Fibroblast of peridontal ligament (primary cell): ENCODE data around the gene KRTAP12-3.
"Not testable (repeated sequence)": the region's sequence is repeated elsewhere in the genome, so short reads cannot be mapped to it uniquely, and the experiment has no call there.

ENCODE experiments used
- DNase-seq: peaks from one replicate; pipeline ENCODE4 v3.0.0-alpha.2; 2010; ENCODE audit errors: extremely low read depth

KRTAP12-3 gene

GRCh38 chr21:44684077-44684476 is 26.3 kb downstream of the KRTAP12-3 start:
- no peak for DNase-seq

DNA sequence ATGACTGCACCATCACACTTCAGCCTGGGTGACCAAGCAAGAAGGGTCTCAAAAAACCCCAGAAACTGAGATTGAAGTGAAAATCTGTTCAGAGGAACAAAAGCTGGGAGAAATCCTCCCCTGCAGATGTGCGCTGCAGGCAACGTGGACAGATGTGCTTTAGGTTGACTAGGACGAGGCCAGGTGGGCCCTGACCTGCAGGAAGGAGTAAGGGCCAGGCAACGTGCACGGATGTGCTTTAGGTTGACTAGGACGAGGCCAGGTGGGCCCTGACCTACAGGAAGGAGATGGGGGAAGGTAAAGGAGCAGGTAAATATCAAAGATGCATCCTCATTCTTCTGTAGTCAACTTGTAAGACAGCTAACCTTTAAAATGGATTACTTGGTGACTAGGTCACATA is 26.8 kb downstream of the KRTAP12-3 start:
- DNase-seq: no peak

GRCh38 chr21:44685050-44685449 is 27.3 kb downstream of the KRTAP12-3 start:
- DNase-seq: not testable (repeated sequence)

GRCh38 chr21:44686000-44686781 is 28.5 kb downstream of the KRTAP12-3 start:
- no peak for DNase-seq

DNA sequence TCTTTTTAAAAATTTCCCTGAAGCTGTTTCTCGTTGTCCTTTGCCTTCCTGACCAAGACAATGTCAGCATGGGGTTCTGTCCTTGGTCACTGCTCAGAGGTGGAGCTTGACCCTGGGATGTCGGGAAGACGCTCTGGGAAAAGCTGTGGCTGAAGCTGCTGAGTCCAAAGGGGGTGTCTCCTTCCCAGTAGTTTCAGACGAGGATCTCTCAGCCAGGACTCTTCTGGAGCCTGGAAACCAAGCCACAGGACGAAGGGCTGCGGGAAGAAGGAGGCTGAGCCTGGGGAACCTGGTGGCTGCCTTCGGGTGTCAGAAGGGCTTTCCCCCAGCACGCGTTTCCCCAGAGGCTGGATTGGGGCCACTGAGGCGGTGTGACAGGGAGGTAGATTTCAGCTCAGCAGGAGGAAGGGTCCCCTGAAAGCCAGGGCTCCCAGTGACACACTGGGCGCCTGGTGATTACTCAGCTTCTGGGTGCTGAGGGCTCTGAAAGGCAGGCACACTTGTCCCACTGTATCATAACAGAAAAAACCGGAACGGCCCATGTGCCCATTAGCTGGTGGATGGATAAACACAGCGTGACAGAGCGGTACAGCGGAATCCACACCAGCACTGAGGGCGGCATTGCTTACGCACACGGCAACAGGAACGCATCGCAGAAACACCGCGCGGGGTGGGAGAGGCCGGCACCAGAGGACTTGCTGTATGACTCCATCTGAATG is 29.3 kb downstream of the KRTAP12-3 start:
- DNase-seq: no peak

DNA sequence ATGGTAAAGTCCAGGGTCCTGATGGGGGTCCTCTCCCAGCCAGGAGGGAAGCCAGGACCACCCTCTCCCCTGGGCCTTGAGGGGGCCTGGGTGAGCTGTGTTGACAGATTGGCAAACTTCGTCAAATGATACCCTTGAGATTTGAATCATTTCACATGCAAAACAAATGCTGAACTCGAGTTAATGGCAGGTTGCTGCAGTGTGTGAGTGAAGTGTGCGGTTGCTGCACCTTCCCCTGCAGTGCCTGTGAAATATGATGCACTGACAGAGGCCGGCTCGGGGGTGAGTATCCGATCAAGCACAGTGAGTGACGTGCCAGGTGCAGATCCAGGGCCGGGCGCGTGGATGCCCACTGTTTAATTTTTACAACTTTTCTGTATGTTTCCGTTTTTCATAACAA is 29.9 kb downstream of the KRTAP12-3 start:
- DNase-seq: no peak

GRCh38 chr21:44689740-44690139 is 32.0 kb downstream of the KRTAP12-3 start:
- not testable (repeated sequence) for DNase-seq

- no peak for DNase-seq
These were observed 34.0 kb downstream of the KRTAP12-3 start for GRCh38 chr21:44691686-44692085.

- no peak for DNase-seq
These were observed 35.2 kb downstream of the KRTAP12-3 start for GRCh38 chr21:44692798-44693512.

DNA sequence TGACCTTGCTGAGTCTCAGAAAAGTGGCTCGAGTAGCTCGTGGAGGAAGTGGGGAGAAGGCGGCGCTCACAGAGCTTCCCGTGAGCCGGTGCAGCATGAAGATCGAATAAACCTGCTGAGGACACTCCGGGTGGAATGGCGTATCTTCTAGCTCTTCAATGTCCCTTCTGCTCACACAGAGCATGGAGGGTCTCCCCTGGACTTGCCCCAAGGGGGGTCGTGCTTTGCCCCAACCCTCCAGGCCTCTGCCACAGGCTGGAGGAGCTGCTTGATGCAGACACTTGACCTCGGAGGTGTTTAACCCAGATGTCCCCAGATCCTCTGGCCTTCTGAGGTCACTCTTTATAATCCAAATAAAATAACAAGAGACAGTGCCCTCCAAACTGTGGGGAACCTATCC is 37.0 kb downstream of the KRTAP12-3 start:
- DNase-seq: no peak

GRCh38 chr21:44695184-44695583 is 37.5 kb downstream of the KRTAP12-3 start:
- DNase-seq: no peak

DNA sequence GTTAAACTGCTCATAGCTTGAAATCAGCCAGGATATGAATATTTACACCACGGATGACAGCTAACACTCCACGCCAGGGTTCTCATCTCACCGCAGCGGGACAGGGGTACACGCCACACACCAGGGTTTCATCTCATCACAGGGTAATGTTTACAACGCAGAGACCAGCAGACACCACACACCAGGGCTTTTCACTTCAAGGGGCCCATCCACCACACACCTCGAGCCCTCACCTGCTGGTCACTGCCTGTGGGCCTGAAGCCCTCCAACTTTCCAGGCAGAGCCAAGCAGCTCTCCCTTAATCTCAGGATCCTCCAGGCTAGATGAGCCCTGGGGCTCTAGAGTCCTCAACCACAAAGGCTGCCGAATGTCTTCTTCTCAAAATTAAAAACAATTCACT is 37.9 kb downstream of the KRTAP12-3 start:
- DNase-seq: no peak

- no peak for DNase-seq
These were observed 38.8 kb downstream of the KRTAP12-3 start for GRCh38 chr21:44696572-44696971.

DNA sequence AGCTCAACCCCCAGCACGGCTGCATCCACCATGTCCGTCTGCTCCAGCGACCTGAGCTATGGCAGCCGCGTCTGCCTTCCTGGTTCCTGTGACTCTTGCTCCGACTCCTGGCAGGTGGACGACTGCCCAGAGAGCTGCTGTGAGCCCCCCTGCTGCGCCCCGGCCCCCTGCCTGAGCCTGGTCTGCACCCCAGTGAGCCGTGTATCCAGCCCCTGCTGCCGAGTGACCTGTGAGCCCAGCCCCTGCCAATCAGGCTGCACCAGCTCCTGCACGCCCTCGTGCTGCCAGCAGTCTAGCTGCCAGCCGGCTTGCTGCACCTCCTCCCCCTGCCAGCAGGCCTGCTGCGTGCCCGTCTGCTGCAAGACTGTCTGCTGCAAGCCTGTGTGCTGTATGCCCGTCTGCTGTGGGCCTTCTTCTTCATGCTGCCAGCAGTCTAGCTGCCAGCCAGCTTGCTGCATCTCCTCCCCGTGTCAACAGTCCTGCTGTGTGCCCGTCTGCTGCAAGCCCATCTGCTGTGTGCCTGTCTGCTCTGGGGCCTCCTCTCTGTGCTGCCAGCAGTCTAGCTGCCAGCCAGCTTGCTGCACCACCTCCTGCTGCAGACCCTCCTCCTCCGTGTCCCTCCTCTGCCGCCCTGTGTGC is 39.6 kb downstream of the KRTAP12-3 start, which contains the start of gene KRTAP10-12:
TSS of gene KRTAP10-12 (plus strand) at position 1 of the 639 bp plus-strand sequence. CDS start at position 31, 30 bp downstream.
- not testable (repeated sequence) for DNase-seq

GRCh38 chr21:44697811-44698734 is 40.3 kb downstream of the KRTAP12-3 start:
- DNase-seq: no peak

GRCh38 chr21:44699502-44700001 is 41.8 kb downstream of the KRTAP12-3 start:
- no peak for DNase-seq

GRCh38 chr21:44700101-44701022 is 42.6 kb downstream of the KRTAP12-3 start:
- DNase-seq: no peak

DNA sequence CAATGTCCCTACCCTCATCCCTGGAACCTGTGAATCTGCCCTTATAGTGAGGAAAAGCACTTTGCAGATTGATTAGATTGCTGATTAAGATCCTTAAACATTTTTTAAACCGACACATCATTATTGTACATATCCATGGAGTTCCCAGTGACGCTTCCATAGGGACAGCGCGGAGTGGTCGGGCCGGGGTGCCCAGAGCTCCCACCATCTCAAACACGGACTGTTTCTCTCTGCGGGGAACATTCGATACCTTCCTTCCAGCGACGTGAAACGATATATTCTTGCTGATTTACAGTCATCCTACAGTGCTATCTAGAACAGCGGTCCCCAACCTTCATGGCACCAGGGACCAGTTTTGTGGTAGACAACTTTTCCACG is 43.3 kb downstream of the KRTAP12-3 start:
- no peak for DNase-seq

DNA sequence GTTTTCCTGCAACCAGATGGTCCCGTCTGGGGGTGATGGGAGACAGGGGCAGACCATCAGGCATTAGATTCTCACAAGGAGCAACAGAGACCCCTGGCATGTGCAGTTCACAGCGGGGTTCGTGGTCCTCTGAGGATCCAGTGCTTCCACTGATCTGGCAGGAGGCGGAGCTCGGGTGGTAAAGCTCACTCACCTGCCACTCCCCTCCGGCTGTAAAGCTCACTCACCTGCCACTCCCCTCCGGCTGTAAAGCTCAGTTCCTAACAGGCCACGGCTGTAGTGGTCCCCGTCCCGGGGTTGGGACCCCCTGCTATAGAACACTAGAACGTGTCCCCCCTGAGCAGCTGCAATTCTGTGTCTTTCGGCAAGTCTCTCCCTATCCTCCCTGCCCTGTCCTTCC is 43.8 kb downstream of the KRTAP12-3 start:
- DNase-seq: no peak
